Measurements from ENCODE around the gene LYPD6B.

- TF ChIP-seq CTCF (IDR thresholded peaks at IDR 0.05): no peak
- no peak for TF ChIP-seq EZH2 (IDR thresholded peaks at IDR 0.05; ENCODE audit: borderline replicate concordance, insufficient read depth, low read depth, low read length, poor library complexity, severe bottlenecking)
These were observed 32.9 kb upstream of the LYPD6B start for GRCh38 chr2:149005471-149006077.

All from B cell (primary cell).